Trophoblast cell (in vitro differentiated cells and primary cell): ENCODE measurements around the gene SMIM1.

Source experiments
- DNase-seq, 2 donors: peaks; one replicate each; pipeline ENCODE4 v3.0.0-alpha.2; 2016
- H2AFZ ChIP-seq: 2 replicates; pipeline ENCODE4 v1.6.1; 2013; ENCODE audit warnings: low read length, moderate library complexity, mild to moderate bottlenecking; ENCODE audit not compliant: insufficient read depth, poor library complexity
- H2AK5ac ChIP-seq: 2 replicates; pipeline ENCODE4 v1.6.1; 2013; ENCODE audit warnings: mild to moderate bottlenecking, low read length
- H2BK120ac ChIP-seq: 2 replicates; pipeline ENCODE4 v1.6.1; 2013; ENCODE audit warnings: low read length, mild to moderate bottlenecking, moderate library complexity; ENCODE audit not compliant: insufficient read depth, poor library complexity
- H2BK12ac ChIP-seq: 2 replicates; pipeline ENCODE4 v1.6.1; 2013; ENCODE audit warnings: mild to moderate bottlenecking, low read length, moderate library complexity
- H2BK5ac ChIP-seq: 2 replicates; pipeline ENCODE4 v1.6.1; 2013; ENCODE audit warnings: low read length, low read depth, moderate library complexity, mild to moderate bottlenecking; ENCODE audit not compliant: poor library complexity
- H3K14ac ChIP-seq: 2 replicates; pipeline ENCODE4 v1.6.1; 2013; ENCODE audit warnings: mild to moderate bottlenecking, low read length
- H3K18ac ChIP-seq: 2 replicates; pipeline ENCODE4 v1.6.1; 2013; ENCODE audit warnings: mild to moderate bottlenecking, low read length
- H3K23ac ChIP-seq: 2 replicates; pipeline ENCODE4 v1.6.1; 2013; ENCODE audit warnings: low read length
- H3K27ac ChIP-seq: 2 replicates; pipeline ENCODE4 v1.5.1; 2013; ENCODE audit warnings: low read depth, mild to moderate bottlenecking, inconsistent platforms, low read length, moderate library complexity
- H3K27me3 ChIP-seq: 2 replicates; pipeline ENCODE4 v1.6.1; 2013; ENCODE audit warnings: inconsistent platforms, mild to moderate bottlenecking, low read length, moderate library complexity; ENCODE audit not compliant: insufficient read depth
- H3K36me3 ChIP-seq, 2 experiments: 1 replicate in 1 of 2; 2 replicates in 1 of 2; pipeline ENCODE4 v1.6.1; 2013; ENCODE audit warnings: low read length in 2 of 2, mild to moderate bottlenecking in 2 of 2, moderate library complexity in 1 of 2; ENCODE audit not compliant: insufficient read depth in 2 of 2, control insufficient read depth in 1 of 2
- H3K4ac ChIP-seq: 2 replicates; pipeline ENCODE4 v1.6.1; 2013; ENCODE audit warnings: low read depth, mild to moderate bottlenecking, low read length, moderate library complexity
- H3K4me1 ChIP-seq, 2 experiments: 1 replicate in 1 of 2; 2 replicates in 1 of 2; pipeline ENCODE4 v1.6.1; 2013; ENCODE audit warnings: low read length in 2 of 2, mild to moderate bottlenecking in 2 of 2, moderate library complexity in 1 of 2; ENCODE audit not compliant: insufficient read depth in 2 of 2, control insufficient read depth in 1 of 2
- H3K4me2 ChIP-seq: 2 replicates; pipeline ENCODE4 v1.6.1; 2013; ENCODE audit warnings: inconsistent platforms, mild to moderate bottlenecking, low read length, moderate library complexity
- H3K4me3 ChIP-seq: 2 replicates; pipeline ENCODE4 v1.5.1; 2013; ENCODE audit warnings: mild to moderate bottlenecking, low read depth, low read length, inconsistent platforms
- H3K79me1 ChIP-seq: one replicate; pipeline ENCODE4 v1.6.1; 2013; ENCODE audit warnings: low read length
- H3K79me2 ChIP-seq: 2 replicates; pipeline ENCODE4 v1.6.1; 2013; ENCODE audit warnings: low read length, mild to moderate bottlenecking; ENCODE audit not compliant: control insufficient read depth, insufficient read depth, poor library complexity
- H3K9ac ChIP-seq: 2 replicates; pipeline ENCODE4 v1.6.1; 2013; ENCODE audit warnings: mild to moderate bottlenecking, low read length
- H3K9me3 ChIP-seq: 2 replicates; pipeline ENCODE4 v1.6.1; 2013; ENCODE audit warnings: low read depth, mild to moderate bottlenecking, control low read depth, inconsistent platforms, low read length; ENCODE audit not compliant: insufficient read depth
- H4K12ac ChIP-seq: 2 replicates; pipeline ENCODE4 v1.6.1; 2013; ENCODE audit warnings: low read depth, mild to moderate bottlenecking, low read length, moderate library complexity
- H4K8ac ChIP-seq: 2 replicates; pipeline ENCODE4 v1.6.1; 2013; ENCODE audit warnings: low read depth, mild to moderate bottlenecking, low read length, moderate library complexity
- H4K91ac ChIP-seq: one replicate; pipeline ENCODE4 v1.6.1; 2013; ENCODE audit warnings: low read depth, mild to moderate bottlenecking, low read length, moderate library complexity
- WGBS: extraction: QIAGEN DNeasy Blood & Tissue Kit; methylation state at CpG from one replicate; pipeline ENCODE4 v1.1.7; 2013; ENCODE audit warnings: missing lambda C conversion rate; ENCODE audit not compliant: insufficient read length, insufficient coverage; ENCODE audit errors: extremely low coverage; 5-methylcytosine and 5-hydroxymethylcytosine counted together

SMIM1 gene

DNA sequence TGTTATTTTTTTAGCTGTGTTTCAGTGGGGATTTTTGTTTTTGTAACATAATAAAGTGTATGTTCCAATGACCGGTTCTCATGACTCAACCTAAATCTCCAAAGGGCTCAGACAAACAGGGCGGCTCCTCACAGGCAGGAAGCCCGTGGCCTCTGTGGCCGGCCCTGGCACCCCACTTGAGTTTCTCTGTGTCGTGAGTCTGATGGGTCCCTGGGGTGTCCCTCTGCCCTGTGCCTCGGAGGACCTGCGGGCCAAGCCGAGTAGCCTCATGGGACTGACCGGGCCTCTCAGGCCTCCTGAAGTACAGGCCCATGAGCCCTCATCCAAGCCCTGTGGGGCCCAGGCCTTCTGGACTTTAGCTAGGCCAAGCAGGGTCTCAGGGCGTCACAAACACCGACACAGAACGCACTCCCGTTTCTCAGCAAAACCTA is 36.4 kb upstream of the SMIM1 start:
- Histone ChIP-seq H2BK120ac (no peak overlapping the region), H4K8ac (no peak overlapping the region), H3K4me1 (no peaks in the 10 kb centered on the region), H3K79me2 (no peaks in the 10 kb centered on the region), H3K9me3 (no peaks in the 10 kb centered on the region), H2BK5ac (no peak overlapping the region), H3K27ac (no peak overlapping the region), H2BK12ac (no peak overlapping the region), H3K79me1 (no peaks in the 10 kb centered on the region), H3K4me2 (no peak overlapping the region), H3K23ac (no peak overlapping the region), H4K12ac (no peak overlapping the region), H3K4ac (no peak overlapping the region), H3K27me3 (no peaks in the 10 kb centered on the region), H3K9ac (no peak overlapping the region), H3K36me3 (peaks cover 30 to 32% of the 10 kb centered on the region in 2 experiments), H3K4me3 (no peak overlapping the region), H2AK5ac (no peak overlapping the region), H2AFZ (no peak overlapping the region), H3K14ac (no peak overlapping the region), H4K91ac (no peak overlapping the region), H3K18ac (no peak overlapping the region)
- WGBS, result no CpG with 5 or more reads among the region's 13 CpGs
- no peak for DNase-seq

DNA sequence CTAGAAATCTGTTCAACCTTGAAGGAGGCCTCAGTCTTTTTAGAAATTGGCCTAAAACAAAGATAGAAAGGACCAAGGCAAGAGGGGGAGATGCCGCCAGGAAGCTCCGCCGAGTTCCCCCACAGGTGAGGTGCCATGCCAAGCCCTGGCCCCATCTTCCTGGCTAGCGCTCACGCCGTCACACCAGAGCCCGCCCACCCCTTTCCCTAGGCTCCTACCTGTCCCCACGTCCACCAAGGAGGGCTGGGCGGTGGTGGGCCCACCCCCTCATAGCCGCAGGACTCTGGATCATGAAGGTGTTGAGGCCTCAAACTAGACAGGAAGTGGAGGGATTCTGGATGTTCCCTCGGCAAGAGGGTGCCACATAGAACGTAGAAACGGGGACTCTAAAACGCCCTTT is 35.8 kb upstream of the SMIM1 start:
- Histone ChIP-seq H3K27me3 (no peaks in the 10 kb centered on the region), H3K14ac (no peak overlapping the region), H4K12ac (no peak overlapping the region), H3K36me3 (peaks cover 32% of the 10 kb centered on the region in 2 experiments), H2BK5ac (no peak overlapping the region), H2AFZ (no peak overlapping the region), H3K9ac (no peak overlapping the region), H3K4me2 (no peak overlapping the region), H3K79me1 (no peaks in the 10 kb centered on the region), H4K91ac (no peak overlapping the region), H3K27ac (no peak overlapping the region), H2AK5ac (no peak overlapping the region), H3K79me2 (no peaks in the 10 kb centered on the region), H3K4me1 (no peaks in the 10 kb centered on the region), H2BK120ac (no peak overlapping the region), H4K8ac (no peak overlapping the region), H3K4ac (no peak overlapping the region), H3K18ac (no peak overlapping the region), H3K9me3 (no peaks in the 10 kb centered on the region), H3K4me3 (no peak overlapping the region), H2BK12ac (no peak overlapping the region), H3K23ac (no peak overlapping the region)
- WGBS, result no CpG with 5 or more reads among the region's 14 CpGs
- no peak for DNase-seq

DNA sequence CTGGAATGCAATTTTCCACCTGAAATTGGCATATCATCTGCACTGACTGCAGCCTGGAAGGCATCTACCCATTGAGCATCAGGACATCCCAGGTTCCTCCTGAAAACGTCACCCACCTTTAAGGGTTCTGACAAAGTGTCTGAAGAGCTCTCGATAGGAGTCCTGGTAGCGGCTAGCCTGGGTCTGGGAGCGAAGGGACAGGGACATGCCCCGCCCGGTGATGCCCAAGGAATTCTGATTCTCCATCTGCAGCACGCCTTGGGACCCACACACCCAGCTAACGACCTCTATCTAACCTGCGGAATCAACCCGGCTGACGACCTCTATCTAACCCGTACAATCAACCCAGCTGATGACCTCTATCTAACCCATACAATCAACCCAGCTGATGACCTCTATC is 33.6 kb upstream of the SMIM1 start:
- H4K91ac ChIP-seq, result no peak overlapping the region
- H3K4me3 ChIP-seq, result no peak overlapping the region
- no peak overlapping the region for H3K9ac ChIP-seq
- no peak overlapping the region for H2AFZ ChIP-seq
- no peak overlapping the region for H2BK12ac ChIP-seq
- no peak overlapping the region for H2AK5ac ChIP-seq
- H3K79me2 ChIP-seq, result no peaks in the 10 kb centered on the region
- H3K4ac ChIP-seq, result no peak overlapping the region
- H3K36me3 ChIP-seq, result peaks cover 45 to 47% of the 10 kb centered on the region in 2 experiments
- H2BK120ac ChIP-seq, result no peak overlapping the region
- H4K8ac ChIP-seq, result no peak overlapping the region
- no peak overlapping the region for H3K4me2 ChIP-seq
- H4K12ac ChIP-seq, result no peak overlapping the region
- H3K14ac ChIP-seq, result no peak overlapping the region
- no CpG with 5 or more reads among the region's 12 CpGs for whole genome bisulfite sequencing
- no peak overlapping the region for H2BK5ac ChIP-seq
- H3K9me3 ChIP-seq, result peaks cover 4% of the 10 kb centered on the region
- H3K79me1 ChIP-seq, result no peaks in the 10 kb centered on the region
- DNase-seq, result no peak
- no peak overlapping the region for H3K23ac ChIP-seq
- no peaks in the 10 kb centered on the region for H3K27me3 ChIP-seq
- H3K18ac ChIP-seq, result no peak overlapping the region
- no peak overlapping the region for H3K27ac ChIP-seq
- H3K4me1 ChIP-seq, result no peaks in the 10 kb centered on the region

DNA sequence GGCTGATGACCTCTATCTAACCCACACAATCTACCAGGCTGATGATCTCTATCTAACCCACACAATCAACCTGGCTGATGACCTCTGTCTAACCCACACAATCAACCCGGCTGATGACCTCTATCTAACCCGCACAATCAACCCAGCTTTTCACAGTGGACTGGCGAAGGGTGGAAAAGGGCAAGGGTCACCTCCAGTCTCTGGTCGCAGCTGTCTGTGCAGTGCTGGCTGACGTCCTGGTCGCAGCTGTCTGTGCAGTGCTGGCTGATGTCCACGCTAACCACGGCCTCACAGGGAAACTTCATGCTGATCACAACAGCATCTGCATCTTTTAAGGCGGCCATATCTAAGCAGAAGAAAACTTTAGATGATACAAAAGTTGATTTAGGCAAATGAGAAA is 32.5 kb upstream of the SMIM1 start:
- Histone ChIP-seq H3K79me2 (no peaks in the 10 kb centered on the region), H4K8ac (no peak overlapping the region), H2AFZ (no peak overlapping the region), H3K4me3 (no peak overlapping the region), H3K27me3 (no peaks in the 10 kb centered on the region), H2BK12ac (no peak overlapping the region), H3K27ac (no peak overlapping the region), H2BK5ac (no peak overlapping the region), H3K4ac (no peak overlapping the region), H4K12ac (no peak overlapping the region), H3K4me2 (no peak overlapping the region), H3K36me3 (peaks cover 44 to 46% of the 10 kb centered on the region in 2 experiments), H3K14ac (no peak overlapping the region), H3K9me3 (peaks cover 4% of the 10 kb centered on the region), H3K4me1 (no peaks in the 10 kb centered on the region), H2AK5ac (no peak overlapping the region), H2BK120ac (no peak overlapping the region), H3K9ac (no peak overlapping the region), H3K23ac (no peak overlapping the region), H4K91ac (no peak overlapping the region), H3K18ac (no peak overlapping the region), H3K79me1 (no peaks in the 10 kb centered on the region)
- WGBS, result no CpG with 5 or more reads among the region's 9 CpGs
- DNase-seq, result no peak
